Left colon (tissue), 2 donors: ENCODE measurements around the gene TMEM88. TPM values are rescaled to one million over a fixed set of nuclear protein-coding genes. Genes with fewer than 3 reads are reported as not detected.

Experiments used
- ATAC-seq: fragments of 200-7000 bp; cut with Tn5 transposase; one replicate; pipeline ENCODE4 v1.9.1; 2020; ENCODE audit warnings: mild to moderate bottlenecking, moderate library complexity
- DNase-seq, 2 donors: peaks; one replicate each; pipeline ENCODE4 v3.0.0-alpha.2; 2020
- intact Hi-C, 2 donors: fragments of 100-400 bp; cut with DNase I in 1 of 2; cut with micrococcal nuclease in 1 of 2; formaldehyde crosslinking; loops; one replicate each; pipeline versions ENCODE4 v1.11.2 to v1.14.0; 2022; cut with DNase I, micrococcal nuclease
- total RNA-seq, 2 donors: library from RNA; stranded (reverse); fragmentation: NEBNext Ultra II Directional; extraction: Animal tissue kit (Norgen Biotek cat#: 25700); gene quantifications; one replicate each; pipeline ENCODE4 v1.2.1, GENCODE V29; 2021
- donor health status: DM: no; HTN: no; CAD: no.
- donor health status: DM: yes; HTN: yes; CAD: no.

TMEM88 gene
- total RNA-seq, 2 donors from 2014 or later: 3.8 to 6.1 TPM

DNA sequence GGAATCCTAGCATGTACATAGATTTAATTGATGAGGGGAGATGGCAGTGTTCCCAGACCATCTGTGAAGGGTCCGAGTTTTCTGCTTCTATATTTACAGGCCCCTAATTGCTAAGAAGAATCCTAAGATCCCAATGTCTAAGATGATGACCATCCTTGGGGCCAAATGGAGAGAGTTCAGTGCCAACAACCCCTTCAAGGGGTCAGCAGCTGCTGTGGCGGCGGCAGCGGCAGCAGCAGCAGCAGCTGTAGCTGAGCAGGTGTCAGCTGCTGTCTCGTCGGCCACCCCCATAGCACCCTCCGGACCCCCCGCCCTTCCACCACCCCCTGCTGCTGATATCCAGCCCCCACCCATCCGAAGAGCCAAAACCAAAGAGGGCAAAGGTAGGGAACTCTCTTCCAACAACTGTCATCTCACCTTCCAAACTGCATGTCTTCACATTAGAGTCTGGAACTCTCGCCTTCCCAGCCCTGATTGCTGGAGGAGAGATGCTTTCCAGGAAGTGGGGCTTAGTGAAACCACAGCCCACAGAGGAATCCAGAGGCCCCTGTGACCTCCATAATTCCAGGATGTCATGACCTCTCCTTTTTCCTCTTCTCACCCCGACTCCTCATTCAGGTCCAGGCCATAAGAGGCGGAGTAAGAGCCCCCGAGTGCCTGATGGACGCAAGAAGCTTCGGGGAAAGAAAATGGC, 38.5 kb downstream of the TMEM88 start:
- intact Hi-C loops: no loop called here
- DNase-seq (no peak), ATAC-seq (no peak)

DNA sequence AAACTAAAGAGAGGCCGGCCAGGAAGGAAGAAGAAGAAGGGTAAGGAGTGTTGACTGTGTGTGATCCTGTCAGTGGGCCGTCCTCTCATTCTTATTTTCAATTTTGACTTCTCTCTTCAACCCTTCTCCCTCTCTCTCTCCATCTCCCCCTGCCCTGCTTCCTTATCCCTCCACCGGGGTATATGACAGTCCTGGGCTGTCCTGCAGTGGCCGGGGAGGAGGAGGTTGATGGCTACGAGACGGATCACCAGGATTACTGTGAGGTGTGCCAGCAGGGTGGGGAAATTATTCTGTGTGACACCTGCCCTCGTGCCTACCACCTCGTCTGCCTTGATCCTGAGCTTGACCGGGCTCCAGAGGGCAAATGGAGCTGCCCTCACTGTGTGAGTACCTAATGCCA, 39.4 kb downstream of the TMEM88 start:
- ATAC-seq: no peak
- intact Hi-C loops: no loop called here
- DNase-seq: no peak

DNA sequence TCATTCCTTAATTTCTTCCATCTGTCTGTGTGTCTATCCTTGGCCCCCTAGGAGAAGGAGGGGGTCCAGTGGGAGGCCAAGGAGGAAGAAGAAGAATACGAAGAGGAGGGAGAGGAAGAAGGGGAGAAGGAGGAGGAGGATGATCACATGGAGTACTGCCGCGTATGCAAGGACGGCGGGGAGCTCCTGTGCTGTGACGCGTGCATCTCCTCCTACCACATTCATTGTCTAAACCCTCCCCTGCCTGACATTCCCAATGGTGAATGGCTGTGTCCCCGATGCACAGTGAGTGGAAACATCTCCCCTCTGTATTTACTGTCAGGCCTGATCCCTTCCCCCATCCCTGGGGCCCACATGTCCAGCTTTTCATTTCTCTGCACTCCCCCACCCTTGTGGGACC, 40.0 kb downstream of the TMEM88 start:
- intact Hi-C loops: loop anchor here in 1 of 2 donors (5.0 kb wide), 1 partner anchor 33 kb away; no protein-coding TSS in a partner anchor
- DNase-seq: no peak
- ATAC-seq: no peak

DNA sequence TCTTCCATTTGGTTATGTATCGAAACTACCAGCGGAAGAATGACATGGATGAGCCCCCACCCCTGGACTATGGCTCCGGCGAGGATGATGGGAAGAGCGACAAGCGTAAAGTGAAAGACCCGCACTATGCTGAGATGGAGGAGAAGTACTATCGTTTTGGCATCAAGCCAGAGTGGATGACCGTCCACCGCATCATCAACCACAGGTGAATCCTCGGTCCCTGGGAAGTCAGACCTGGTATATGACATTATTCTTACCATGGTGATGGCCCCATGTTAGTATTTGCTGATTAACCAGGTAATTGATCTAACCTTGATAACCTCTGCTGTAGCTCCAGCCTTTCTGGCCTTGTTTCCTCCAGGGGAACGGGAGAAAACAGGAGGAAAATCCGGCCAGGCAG, 42.2 kb downstream of the TMEM88 start:
- DNase-seq (no peak), ATAC-seq (no peak)
- intact Hi-C loops: loop anchor here in 1 of 2 donors (5.0 kb wide), 1 partner anchor 35 kb away; no protein-coding TSS in a partner anchor

DNA sequence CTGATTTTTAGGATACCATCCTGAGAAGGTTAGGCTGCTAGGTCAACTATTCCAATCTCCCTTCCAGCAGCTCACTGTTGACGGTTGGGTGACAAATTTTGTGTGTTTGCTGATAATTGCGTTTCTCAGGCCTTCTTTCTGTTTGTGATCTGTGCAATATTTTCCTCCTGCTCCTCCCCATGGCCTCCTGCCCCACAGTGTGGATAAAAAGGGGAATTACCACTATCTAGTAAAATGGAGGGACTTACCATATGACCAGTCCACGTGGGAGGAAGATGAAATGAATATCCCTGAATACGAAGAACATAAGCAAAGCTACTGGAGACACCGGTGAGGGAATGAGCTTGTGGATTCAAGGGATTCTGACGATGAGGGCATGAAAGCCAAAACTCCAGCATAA, 42.9 kb downstream of the TMEM88 start:
- ATAC-seq (peak; percentile 97), DNase-seq (peak in 1 of 2 donors; percentile 27)
- intact Hi-C loops: loop anchor here in 1 of 2 donors (5.0 kb wide), 1 partner anchor 35 kb away; no protein-coding TSS in a partner anchor

DNA sequence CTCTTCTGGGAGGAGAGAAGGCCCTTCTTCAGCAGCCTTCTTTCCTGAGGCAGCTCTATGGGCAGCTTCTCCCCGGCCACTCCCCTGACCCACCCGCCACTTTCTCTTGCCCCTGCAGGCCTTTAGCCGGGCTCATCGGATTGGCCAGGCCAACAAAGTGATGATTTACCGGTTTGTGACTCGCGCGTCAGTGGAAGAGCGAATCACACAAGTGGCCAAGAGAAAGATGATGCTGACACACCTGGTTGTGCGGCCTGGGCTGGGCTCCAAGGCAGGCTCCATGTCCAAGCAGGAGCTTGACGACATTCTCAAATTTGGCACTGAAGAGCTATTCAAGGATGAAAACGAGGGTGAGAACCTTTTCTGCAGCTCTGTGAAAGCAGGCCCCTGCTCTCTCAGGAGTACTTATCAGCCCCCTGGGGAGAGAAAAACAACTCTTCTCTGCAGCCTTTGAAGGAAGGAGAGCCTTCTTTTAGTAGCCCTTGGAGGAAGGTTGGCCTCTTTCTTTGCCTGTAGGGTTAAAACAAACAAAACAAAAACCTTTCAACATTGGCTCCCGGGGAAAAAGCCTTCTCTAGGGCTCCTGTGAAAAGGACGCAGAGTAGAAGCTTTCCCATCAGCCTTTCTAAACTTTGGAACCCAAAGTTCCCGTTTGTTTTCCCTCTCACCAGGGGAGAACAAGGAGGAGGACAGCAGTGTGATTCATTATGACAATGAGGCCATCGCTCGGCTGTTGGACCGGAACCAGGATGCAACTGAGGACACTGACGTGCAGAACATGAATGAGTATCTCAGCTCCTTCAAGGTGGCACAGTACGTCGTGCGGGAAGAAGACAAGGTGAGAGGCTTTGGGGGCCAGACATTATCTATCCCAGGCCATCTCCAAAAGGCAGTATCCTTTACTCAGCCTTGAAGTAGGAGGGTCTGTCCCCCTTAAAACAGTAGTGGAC, 48.6 kb downstream of the TMEM88 start:
- intact Hi-C loops: no loop called here
- DNase-seq (no peak), ATAC-seq (no peak)

Other genes starting within 250 kb of the TMEM88 start
- 10 to 100 TPM; 24.9 to 29.5 TPM for gene FXR2, start 240.2 kb upstream of the TMEM88 start, total RNA-seq
- 10 to 100 TPM; 60.8 to 78.3 TPM for gene SAT2, start 227.2 kb upstream of the TMEM88 start, total RNA-seq
- not detected for gene SHBG, start 224.9 kb upstream of the TMEM88 start, total RNA-seq
- gene ATP1B2, start 204.1 kb upstream of the TMEM88 start, total RNA-seq: 1 to 10 TPM in 1 of 2 donors, under 1 TPM in 1; 0.55 to 1.4 TPM
- gene TP53, start 167.6 kb upstream of the TMEM88 start, total RNA-seq: 10 to 100 TPM; 47.3 to 60.0 TPM
- gene WRAP53, start 166.6 kb upstream of the TMEM88 start, total RNA-seq: 1 to 10 TPM; 6.4 to 9.7 TPM
- under 1 TPM; 0.25 to 0.34 TPM for gene EFNB3, start 149.9 kb upstream of the TMEM88 start, total RNA-seq
- gene DNAH2, start 137.3 kb upstream of the TMEM88 start, total RNA-seq: under 1 TPM; 0.22 to 0.61 TPM
- gene KDM6B, start 20.8 kb upstream of the TMEM88 start, total RNA-seq: 10 to 100 TPM; 49.5 to 50.4 TPM
- gene NAA38, start 2.5 kb downstream of the TMEM88 start, total RNA-seq: 10 to 100 TPM; 49.7 to 83.0 TPM
- gene CYB5D1, start 2.9 kb downstream of the TMEM88 start, total RNA-seq: 1 to 10 TPM; 8.3 to 9.0 TPM
- gene CHD3, start 33.7 kb downstream of the TMEM88 start, total RNA-seq: 10 to 100 TPM; 51.3 to 51.9 TPM
- gene RNF227, start 61.2 kb downstream of the TMEM88 start, total RNA-seq: 1 to 10 TPM; 1.2 to 2.1 TPM
- 1 to 10 TPM; 2.2 to 3.1 TPM for gene KCNAB3, start 74.8 kb downstream of the TMEM88 start, total RNA-seq
- 100 to 1,000 TPM; 121 to 122 TPM for gene TRAPPC1, start 76.9 kb downstream of the TMEM88 start, total RNA-seq
- gene CNTROB, start 77.1 kb downstream of the TMEM88 start, total RNA-seq: 10 to 100 TPM; 25.8 to 26.7 TPM
- not detected for gene GUCY2D, start 147.5 kb downstream of the TMEM88 start, total RNA-seq
- gene ALOX15B, start 184.0 kb downstream of the TMEM88 start, total RNA-seq: 1 to 10 TPM in 1 of 2 donors, under 1 TPM in 1; 0.55 to 2.5 TPM
- under 1 TPM in 1 of 2 donors, not detected in 1; 0.82 TPM for gene ALOX12B, start 232.7 kb downstream of the TMEM88 start, total RNA-seq